Measurements from ENCODE around the gene ELOA. TPM values are rescaled to one million over a fixed set of nuclear protein-coding genes. Genes with fewer than 3 reads are reported as not detected.
A peak's percentile ranks its signal among the peaks of the same experiment; 100 is the strongest.

ELOA gene
- total and polyA plus RNA-seq, 9 of the 15 experiments (the other 6 are each of a cell fraction or from before 2014, with no cell fraction given), result 31.9 to 98.6 (median 61.3) TPM

- TF ChIP-seq ZNF165 (CRISPR knock-in tag; IDR thresholded peaks at IDR 0.05; ENCODE audit: borderline replicate concordance), result no peak
Measured at GRCh38 chr1:23800400-23801337, 57.4 kb downstream of the ELOA start, which contains the start of gene GALE (continued).

- DNase-seq (ENCODE audit: extremely low read depth in 1 of 4, low spot score in 3 of 4), result no peak
- Histone ChIP-seq H3K4me2 (ENCODE audit: insufficient read depth, low read length) (peak overlapping the region; percentile 96), H3K27me3 (ENCODE audit: control insufficient read depth in 2 of 2, insufficient read depth in 2 of 2, low read length in 2 of 2) (no peaks in the 10 kb centered on the region), H4K20me1 (replicated peaks; ENCODE audit: control insufficient read depth, insufficient read depth, low read length) (no peaks in the 10 kb centered on the region), H3K9me3 (replicated peaks; ENCODE audit: control insufficient read depth, insufficient read depth, low read depth, low read length) (no peaks in the 10 kb centered on the region), H3K36me3 (ENCODE audit: control insufficient read depth, insufficient read depth, low read length) (peaks cover 30% of the 10 kb centered on the region; the same call in 2 of the 3 replicates), H3K79me2 (ENCODE audit: control insufficient read depth, insufficient read depth, low read length) (peaks cover 24% of the 10 kb centered on the region), H3K4me1 (replicated peaks in 1 of 2; ENCODE audit: control insufficient read depth in 2 of 2, insufficient read depth in 2 of 2, low read length in 2 of 2) (peaks cover 21 to 35% of the 10 kb centered on the region in 2 experiments), H3K9me1 (ENCODE audit: control insufficient read depth, insufficient read depth, low read length) (peaks cover 5% of the 10 kb centered on the region), H3K4me3 (peak overlapping the region; percentile 80), H3K27ac (ENCODE audit: extremely low read depth, low read depth, low read length) (peak overlapping the region; percentile 74), H3K9ac (ENCODE audit: insufficient read depth in 1 of 2, low read depth in 2 of 2, low read length in 2 of 2) (peak overlapping the region; percentile 93 to 98), H2AFZ (ENCODE audit: low read depth, low read length) (peak overlapping the region; percentile 69)
- ChIA-PET POLR2A (interaction anchor here (0.6 to 6.8 kb wide), 11 partner anchors 10 to 884 kb away, joined by 3 to 71 read pairs (median 3); partner anchors contain the start of genes LYPLA2, PITHD1 and PNRC2), CTCF (ENCODE audit: low intra/inter-chr PET ratio) (no interaction called here)
- ATAC-seq, result 0 out of 3 replicates have a peak, but pooled peaks have one; percentile 0
- in situ Hi-C loops (cut with MboI) (no loop called here), intact Hi-C loops (cut with micrococcal nuclease) (loop anchor here (2.0 kb wide), 1 partner anchor 29 kb away; no protein-coding TSS in a partner anchor)
- WGBS (ENCODE audit: insufficient coverage, low coverage, missing lambda C conversion rate), result 26% methylated on average over 19 of the region's 19 CpGs
- no peak for FAIRE-seq
- BruUV-seq (replicated peaks), result TSS peak; percentile 61
- TF ChIP-seq ZNF764 (CRISPR knock-in tag; IDR thresholded peaks at IDR 0.05; ENCODE audit: low read depth) (no peak), WHSC1 (IDR thresholded peaks at IDR 0.05; ENCODE audit: low read length) (no peak), NFE2L1 (tag; IDR thresholded peaks at IDR 0.05; ENCODE audit: borderline replicate concordance, low read depth) (no peak), RBM25 (IDR thresholded peaks at IDR 0.05; ENCODE audit: low read depth, low read length, severe bottlenecking) (no peak), TFAM (CRISPR knock-in tag; conservative IDR thresholded peaks at IDR 0.05) (no peak), FOXK1 (CRISPR knock-in tag; IDR thresholded peaks at IDR 0.05; ENCODE audit: borderline replicate concordance) (no peak), REST (IDR thresholded peaks at IDR 0.05; ENCODE audit: borderline replicate concordance) (no peak), REST (CRISPR knock-in tag; IDR thresholded peaks at IDR 0.05; ENCODE audit: low read depth) (no peak), DIDO1 (tag; IDR thresholded peaks at IDR 0.05; ENCODE audit: low read depth) (no peak)
Measured at GRCh38 chr1:23801338-23801748, 58.1 kb downstream of the ELOA start.

Measured in K562 (cell line).